Neural progenitor cell (in vitro differentiated cells): ENCODE results near the gene MYO15B.

ENCODE experiments used
- CTCF ChIP-seq: fragments of 200-600 bp; sonication (generic); IDR thresholded peaks from 2 replicates; pipeline ENCODE4 v1.5.1; 2017; ENCODE audit warnings: antibody characterized with exemption, mild to moderate bottlenecking
- EZH2 ChIP-seq: fragments of 200-600 bp; sonication (generic); IDR thresholded peaks from 2 replicates; pipeline ENCODE4 v1.6.1; 2017; ENCODE audit warnings: antibody characterized with exemption, mild to moderate bottlenecking, moderate library complexity
- EZH2phosphoT487 ChIP-seq: fragments of 200-600 bp; sonication (generic); IDR thresholded peaks from 2 replicates; pipeline ENCODE4 v1.6.1; 2017; ENCODE audit warnings: antibody characterized with exemption

- TF ChIP-seq CTCF = no peak
- no peak for TF ChIP-seq EZH2
- no peak for TF ChIP-seq EZH2phosphoT487
Measured at GRCh38 chr17:75627094-75627493, 39.5 kb downstream of the MYO15B start.
